Parathyroid adenoma (tissue), 2 donors: Measurements from ENCODE around the gene SUN2.

ENCODE experiments used
- H2AFZ ChIP-seq: fragments of 300-600 bp; sonication (generic); one replicate; pipeline ENCODE4 v1.7.0; 2017; ENCODE audit warnings: antibody characterized with exemption, mild to moderate bottlenecking
- H3K27ac ChIP-seq: fragments of 300-600 bp; sonication (generic); one replicate; pipeline ENCODE4 v1.7.0; 2017
- H3K27me3 ChIP-seq: fragments of 300-600 bp; sonication (generic); one replicate; pipeline ENCODE4 v1.7.0; 2017; ENCODE audit warnings: low read length; ENCODE audit not compliant: control insufficient read depth, insufficient read depth
- H3K36me3 ChIP-seq: fragments of 300-600 bp; sonication (generic); one replicate; pipeline ENCODE4 v1.7.0; 2017; ENCODE audit warnings: low read length; ENCODE audit not compliant: control insufficient read depth, insufficient read depth
- H3K4me1 ChIP-seq: fragments of 300-600 bp; sonication (generic); one replicate; pipeline ENCODE4 v1.7.0; 2017; ENCODE audit warnings: control low read depth
- H3K4me2 ChIP-seq: fragments of 300-600 bp; sonication (generic); one replicate; pipeline ENCODE4 v1.7.0; 2017; ENCODE audit warnings: low read length
- H3K4me3 ChIP-seq: fragments of 300-600 bp; sonication (generic); one replicate; pipeline ENCODE4 v1.7.0; 2017; ENCODE audit warnings: low read depth, low read length
- H3K79me2 ChIP-seq: fragments of 300-600 bp; sonication (generic); one replicate; pipeline ENCODE4 v1.7.0; 2017; ENCODE audit warnings: control low read depth
- H3K9ac ChIP-seq: fragments of 300-600 bp; sonication (generic); one replicate; pipeline ENCODE4 v1.7.0; 2017; ENCODE audit warnings: mild to moderate bottlenecking
- H3K9me3 ChIP-seq: fragments of 300-600 bp; sonication (generic); one replicate; pipeline ENCODE4 v1.7.0; 2017; ENCODE audit warnings: low read length; ENCODE audit not compliant: control insufficient read depth
- TF ChIP-seq, protein P1 (sequence below): fragments of 300-600 bp; sonication (generic); IDR thresholded peaks from one replicate; pipeline ENCODE4 v1.7.0; 2017; ENCODE audit warnings: antibody characterized with exemption, mild to moderate bottlenecking
- donor health status: primary hyperparathyroidism.

The SUN2 gene

DNA sequence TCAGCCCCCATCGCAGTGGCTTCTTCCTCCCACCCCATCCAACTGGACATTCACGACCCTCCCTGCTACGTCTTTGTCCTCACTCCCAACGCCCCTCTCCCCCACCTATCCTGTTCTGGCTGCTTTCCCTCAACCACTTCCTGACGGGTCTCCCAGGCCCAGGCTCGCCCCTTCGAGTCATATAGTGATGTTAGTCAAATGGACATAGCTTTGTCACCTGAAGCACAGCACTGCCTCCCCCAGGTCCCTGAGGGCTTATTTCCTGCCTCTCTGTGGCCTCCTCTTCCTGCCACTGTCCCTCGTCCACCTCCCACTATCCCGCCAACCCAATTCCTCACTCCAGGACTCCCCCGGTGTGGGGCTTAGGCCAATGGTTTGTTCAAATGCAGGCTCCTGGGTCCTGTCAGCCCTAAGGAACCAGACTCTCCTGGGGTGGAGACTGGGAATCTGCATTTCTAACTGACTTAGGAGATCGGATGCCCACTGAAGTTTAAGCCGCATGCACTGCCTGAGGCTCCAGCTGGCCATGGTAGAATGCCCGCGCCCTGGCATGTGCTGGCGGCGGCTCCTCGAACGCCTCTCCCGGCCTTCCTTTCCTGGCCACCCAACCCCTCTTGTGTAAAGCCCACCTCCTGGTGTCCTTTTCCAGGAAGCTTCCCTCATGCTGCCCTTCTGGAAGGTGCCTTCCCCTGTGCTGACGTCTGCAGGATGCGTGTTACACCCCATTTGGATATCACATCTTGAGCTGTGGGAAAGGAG lies 18.3 kb downstream of the SUN2 start:
- Histone ChIP-seq H3K9ac (no peak overlapping the region), H3K4me1 (no peaks in the 10 kb centered on the region), H3K27ac (no peak overlapping the region)

DNA sequence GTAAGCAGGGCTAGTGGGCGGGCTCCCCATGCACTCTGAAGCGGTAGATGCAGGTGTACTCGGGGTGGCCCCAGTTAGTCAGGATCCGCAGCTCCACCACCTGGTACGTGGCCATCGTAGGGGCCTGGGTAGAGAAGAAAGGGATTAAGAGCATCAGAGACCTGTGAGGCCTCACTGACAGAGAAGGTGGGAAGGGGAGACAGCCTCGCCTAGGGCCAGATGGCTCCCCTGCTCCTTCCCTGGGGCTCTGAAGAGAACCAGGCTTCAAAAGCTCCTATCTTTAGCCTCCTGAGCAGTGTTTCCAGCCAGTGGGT lies 19.6 kb downstream of the SUN2 start:
- Histone ChIP-seq H3K9me3 (no peaks in the 10 kb centered on the region), H3K36me3 (no peaks in the 10 kb centered on the region), H3K4me2 (no peak overlapping the region), H3K9ac (no peak overlapping the region), H2AFZ (no peak overlapping the region), H3K79me2 (no peaks in the 10 kb centered on the region), H3K4me1 (no peaks in the 10 kb centered on the region), H3K27ac (no peak overlapping the region), H3K4me3 (no peak overlapping the region), H3K27me3 (no peaks in the 10 kb centered on the region)
- TF ChIP-seq, protein P1, sequence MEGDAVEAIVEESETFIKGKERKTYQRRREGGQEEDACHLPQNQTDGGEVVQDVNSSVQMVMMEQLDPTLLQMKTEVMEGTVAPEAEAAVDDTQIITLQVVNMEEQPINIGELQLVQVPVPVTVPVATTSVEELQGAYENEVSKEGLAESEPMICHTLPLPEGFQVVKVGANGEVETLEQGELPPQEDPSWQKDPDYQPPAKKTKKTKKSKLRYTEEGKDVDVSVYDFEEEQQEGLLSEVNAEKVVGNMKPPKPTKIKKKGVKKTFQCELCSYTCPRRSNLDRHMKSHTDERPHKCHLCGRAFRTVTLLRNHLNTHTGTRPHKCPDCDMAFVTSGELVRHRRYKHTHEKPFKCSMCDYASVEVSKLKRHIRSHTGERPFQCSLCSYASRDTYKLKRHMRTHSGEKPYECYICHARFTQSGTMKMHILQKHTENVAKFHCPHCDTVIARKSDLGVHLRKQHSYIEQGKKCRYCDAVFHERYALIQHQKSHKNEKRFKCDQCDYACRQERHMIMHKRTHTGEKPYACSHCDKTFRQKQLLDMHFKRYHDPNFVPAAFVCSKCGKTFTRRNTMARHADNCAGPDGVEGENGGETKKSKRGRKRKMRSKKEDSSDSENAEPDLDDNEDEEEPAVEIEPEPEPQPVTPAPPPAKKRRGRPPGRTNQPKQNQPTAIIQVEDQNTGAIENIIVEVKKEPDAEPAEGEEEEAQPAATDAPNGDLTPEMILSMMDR: no peak

More for the DNA sequence above, 18.3 kb downstream of the SUN2 start:
- TF ChIP-seq, protein P1: no peak
- no peaks in the 10 kb centered on the region for H3K36me3 ChIP-seq
- H3K4me2 ChIP-seq: no peak overlapping the region
- no peaks in the 10 kb centered on the region for H3K79me2 ChIP-seq
- no peaks in the 10 kb centered on the region for H3K9me3 ChIP-seq
- no peak overlapping the region for H2AFZ ChIP-seq
- no peaks in the 10 kb centered on the region for H3K27me3 ChIP-seq
- H3K4me3 ChIP-seq: no peak overlapping the region

DNA sequence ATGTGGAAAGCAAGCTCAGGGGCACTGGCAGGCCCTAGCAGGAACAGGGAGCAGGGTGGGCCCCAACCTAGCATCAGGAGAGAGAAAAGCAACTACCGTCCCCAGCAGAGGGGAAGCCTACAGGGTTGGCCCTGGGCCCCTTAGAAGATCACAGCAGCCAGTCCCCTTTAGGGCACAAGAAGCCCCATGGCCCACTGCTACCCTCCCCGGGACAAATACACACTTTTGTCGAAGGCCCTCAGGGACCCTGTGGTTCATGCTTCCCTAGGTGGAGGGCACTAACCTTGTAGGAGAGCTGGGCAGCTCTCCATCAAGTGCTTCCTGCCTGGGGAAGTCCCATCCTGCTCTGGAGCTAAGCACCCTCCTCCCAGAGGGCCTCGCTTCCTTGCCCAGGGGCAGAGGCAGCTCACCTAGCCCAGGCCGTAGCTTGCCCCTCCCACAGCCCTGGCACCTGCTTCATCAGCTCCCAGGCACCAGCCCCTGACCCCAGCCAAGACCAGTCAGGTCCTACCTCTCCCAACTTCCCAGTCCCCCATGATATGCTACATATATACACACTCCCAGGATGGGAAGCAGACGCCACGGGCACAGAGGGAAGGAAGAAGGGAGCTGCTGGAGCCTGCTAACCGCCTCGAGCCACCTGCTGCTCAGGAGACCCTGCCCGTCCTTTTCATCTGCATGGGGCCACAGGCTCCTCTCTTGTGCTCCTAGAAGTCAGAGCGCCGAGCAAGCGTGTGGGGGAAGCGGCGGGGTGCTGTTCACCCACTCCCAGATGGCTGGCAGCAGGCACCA lies 20.1 kb downstream of the SUN2 start:
- no peak overlapping the region for H3K4me2 ChIP-seq
- no peaks in the 10 kb centered on the region for H3K79me2 ChIP-seq
- H3K9ac ChIP-seq: no peak overlapping the region
- H2AFZ ChIP-seq: no peak overlapping the region
- no peaks in the 10 kb centered on the region for H3K4me1 ChIP-seq
- H3K27me3 ChIP-seq: no peaks in the 10 kb centered on the region
- no peaks in the 10 kb centered on the region for H3K36me3 ChIP-seq
- TF ChIP-seq, protein P1: no peak
- no peak overlapping the region for H3K4me3 ChIP-seq
- no peak overlapping the region for H3K27ac ChIP-seq
- no peaks in the 10 kb centered on the region for H3K9me3 ChIP-seq

DNA sequence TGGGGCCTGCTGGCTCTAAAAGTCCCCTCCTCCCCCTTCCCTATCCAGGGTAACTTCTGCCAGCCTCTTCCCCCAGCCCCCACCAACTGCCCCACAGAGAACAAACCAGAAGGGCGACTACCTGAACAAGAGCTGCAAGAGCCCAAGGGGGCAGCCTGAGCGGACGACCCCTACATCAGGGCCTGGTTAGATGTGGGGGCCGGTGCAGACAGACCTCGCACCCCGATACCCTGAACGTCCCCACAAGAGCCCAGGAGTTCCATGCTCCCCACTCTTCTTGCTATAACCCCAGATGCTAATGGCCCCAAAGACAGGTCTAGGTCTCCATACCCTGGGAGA lies 20.7 kb downstream of the SUN2 start:
- H3K4me2 ChIP-seq: no peak overlapping the region
- no peaks in the 10 kb centered on the region for H3K9me3 ChIP-seq
- H3K27me3 ChIP-seq: no peaks in the 10 kb centered on the region
- no peak overlapping the region for H3K27ac ChIP-seq
- H3K79me2 ChIP-seq: no peaks in the 10 kb centered on the region
- TF ChIP-seq, protein P1: no peak
- no peaks in the 10 kb centered on the region for H3K4me1 ChIP-seq
- no peak overlapping the region for H3K4me3 ChIP-seq
- H2AFZ ChIP-seq: no peak overlapping the region
- no peak overlapping the region for H3K9ac ChIP-seq
- no peaks in the 10 kb centered on the region for H3K36me3 ChIP-seq
